ENCODE results near the gene MINPP1.

Gene MINPP1

GRCh38 chr10:87523731-87524130, 19.0 kb downstream of the MINPP1 start:
- DNase-seq = no peak

GRCh38 chr10:87524296-87524695, 19.6 kb downstream of the MINPP1 start:
- DNase-seq = no peak

GRCh38 chr10:87531908-87532622, 27.4 kb downstream of the MINPP1 start:
- no peak for DNase-seq

- DNase-seq = no peak
Measured at GRCh38 chr10:87532696-87533095, 28.0 kb downstream of the MINPP1 start.

GRCh38 chr10:87534173-87534858, 29.6 kb downstream of the MINPP1 start:
- no peak for DNase-seq

GRCh38 chr10:87538092-87539015, 33.7 kb downstream of the MINPP1 start:
- DNase-seq = peak; percentile 17

GRCh38 chr10:87541114-87541513, 36.4 kb downstream of the MINPP1 start:
- peak; percentile 34 for DNase-seq

GRCh38 chr10:87544721-87545120, 40.0 kb downstream of the MINPP1 start:
- DNase-seq = peak; percentile 29

GRCh38 chr10:87545783-87546182, 41.1 kb downstream of the MINPP1 start:
- DNase-seq = no peak

- no peak for DNase-seq
Measured at GRCh38 chr10:87546210-87546609, 41.5 kb downstream of the MINPP1 start.

- no peak for DNase-seq
Measured at GRCh38 chr10:87546971-87547413, 42.3 kb downstream of the MINPP1 start.

GRCh38 chr10:87547734-87548311, 43.1 kb downstream of the MINPP1 start:
- peak; percentile 34 for DNase-seq

- DNase-seq = no peak
Measured at GRCh38 chr10:87550741-87551140, 46.0 kb downstream of the MINPP1 start.

- no peak for DNase-seq
Measured at GRCh38 chr10:87551326-87551725, 46.6 kb downstream of the MINPP1 start.

- DNase-seq = no peak
Measured at GRCh38 chr10:87552248-87552929, 47.7 kb downstream of the MINPP1 start.

GRCh38 chr10:87557409-87557808, 52.7 kb downstream of the MINPP1 start:
- no peak for DNase-seq

GRCh38 chr10:87558333-87558732, 53.6 kb downstream of the MINPP1 start:
- no peak for DNase-seq

GRCh38 chr10:87559392-87559791, 54.7 kb downstream of the MINPP1 start:
- DNase-seq = no peak

- DNase-seq = no peak
Measured at GRCh38 chr10:87560495-87561129, 55.9 kb downstream of the MINPP1 start.

GRCh38 chr10:87562750-87563149, 58.1 kb downstream of the MINPP1 start:
- DNase-seq = no peak

- DNase-seq = no peak
Measured at GRCh38 chr10:87565010-87565409, 60.3 kb downstream of the MINPP1 start.

- DNase-seq = peak; percentile 64
Measured at GRCh38 chr10:87575851-87576250, 71.2 kb downstream of the MINPP1 start.

Data from fibroblast of skin of scalp (primary cell).